H7 (cell line): ENCODE measurements around the gene CHMP6. TPM values are rescaled to one million over a fixed set of nuclear protein-coding genes. Genes with fewer than 3 reads are reported as not detected.

Experiments
- DNase-seq: peaks from one replicate; pipeline ENCODE4 v3.0.0; 2012
- H3K27me3 ChIP-seq: 2 replicates; pipeline ENCODE4 v1.6.0; 2011; ENCODE audit warnings: mild to moderate bottlenecking, low read length; ENCODE audit not compliant: control insufficient read depth, insufficient read depth
- H3K36me3 ChIP-seq: replicated peaks from 2 replicates; pipeline ENCODE4 v1.5.1; 2011; ENCODE audit warnings: low read length; ENCODE audit not compliant: control insufficient read depth, insufficient read depth
- H3K4me3 ChIP-seq: 2 replicates; pipeline ENCODE4 v1.5.1; 2011; ENCODE audit warnings: low read depth, mild to moderate bottlenecking, control low read depth, low read length, moderate library complexity; ENCODE audit not compliant: insufficient read depth
- total RNA-seq: library from RNA; depleted of rRNA; stranded (reverse); fragments of >200 nt; shearing (Covaris generic); gene quantifications from 2 replicates; pipeline ENCODE4 v1.2.3, GENCODE V29; 2014

CHMP6 gene
- total RNA-seq, 1 experiment from 2014 or later, result 15.0 TPM

DNA sequence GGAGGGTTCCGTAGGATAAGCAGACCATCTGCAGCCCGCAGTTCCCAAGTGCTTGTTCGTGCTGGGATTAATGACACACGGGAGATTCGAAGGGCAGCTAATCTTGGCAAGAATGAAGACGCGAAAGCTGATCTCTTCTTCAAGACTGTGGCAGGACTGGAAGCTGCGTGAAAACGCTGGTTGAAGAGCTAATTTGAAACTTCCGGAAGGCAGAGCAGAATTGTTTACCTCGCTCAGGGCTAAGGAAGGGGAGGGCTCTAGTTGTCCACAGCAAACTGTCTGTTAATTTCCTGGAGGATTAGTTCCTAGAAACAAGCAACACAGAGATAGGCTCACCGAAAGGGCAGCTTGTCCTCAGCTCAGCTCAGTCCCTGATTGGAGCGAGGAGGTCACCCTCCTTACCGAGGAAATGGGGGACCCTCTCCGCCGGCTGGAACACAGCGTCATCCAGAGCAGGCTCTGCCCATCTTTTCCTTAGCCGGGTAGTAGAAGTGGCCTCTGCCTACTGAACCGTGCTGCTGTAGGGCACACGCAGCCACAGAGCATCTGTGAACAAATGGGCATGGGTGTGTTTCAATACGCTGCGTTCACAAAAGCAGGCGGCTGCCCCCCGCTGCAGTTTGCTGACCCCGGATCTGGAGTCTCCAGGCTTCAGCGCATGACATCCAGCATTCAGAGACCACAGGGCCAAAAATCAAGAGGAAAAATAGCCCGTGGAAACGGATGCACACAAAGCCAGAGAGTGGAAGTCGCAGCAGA lies 26.6 kb downstream of the CHMP6 start:
- peak; percentile 42 for DNase-seq
- Histone ChIP-seq H3K4me3 (no peak overlapping the region), H3K27me3 (no peaks in the 10 kb centered on the region)

DNA sequence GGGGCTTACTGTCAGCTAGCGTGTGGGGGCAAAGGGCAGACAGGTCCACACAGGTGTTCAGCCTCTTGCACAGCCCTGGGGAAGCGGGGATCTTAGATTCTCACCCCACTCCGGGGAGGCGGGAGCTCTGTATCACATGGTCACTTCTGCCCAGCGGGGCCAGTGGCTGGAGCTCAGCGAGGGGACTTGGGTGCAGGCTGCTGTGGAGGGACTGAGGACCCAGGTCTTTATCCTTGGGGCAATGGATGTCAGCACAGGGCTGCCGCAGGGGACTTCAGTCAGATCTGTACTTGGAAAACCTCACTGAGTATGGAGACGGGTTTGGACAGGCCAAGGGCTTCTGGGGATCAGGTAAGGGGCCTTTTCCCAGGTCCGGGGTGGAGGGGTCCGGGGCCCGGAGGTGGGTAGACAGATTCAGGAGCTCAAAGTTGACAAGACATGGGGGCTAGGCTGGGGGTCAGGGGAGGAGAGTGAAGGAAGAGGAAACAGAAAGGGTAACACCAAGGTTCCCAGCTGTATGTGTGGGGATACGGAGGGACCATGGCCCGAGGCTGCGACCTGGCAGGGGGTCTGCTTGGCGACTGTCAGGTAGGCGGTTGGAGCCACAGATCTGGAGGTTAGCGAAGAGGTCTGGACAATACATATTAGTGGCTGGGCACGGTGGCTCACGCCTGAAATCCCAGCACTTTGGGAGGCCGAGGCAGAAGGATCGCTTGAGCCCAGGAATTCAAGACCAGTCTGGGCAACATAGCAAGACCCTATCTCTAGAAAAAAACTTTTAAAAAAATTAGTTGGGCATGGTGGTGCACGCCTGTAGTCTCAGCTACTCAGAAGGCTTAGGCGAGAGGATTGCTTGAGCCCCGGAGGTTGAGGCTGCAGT lies 28.2 kb downstream of the CHMP6 start:
- Histone ChIP-seq H3K36me3 (no peaks in the 10 kb centered on the region), H3K27me3 (no peaks in the 10 kb centered on the region), H3K4me3 (no peak overlapping the region)
- DNase-seq, result peak; percentile 45

More for the DNA sequence above, 26.6 kb downstream of the CHMP6 start:
- H3K36me3 ChIP-seq, result no peaks in the 10 kb centered on the region

GRCh38 chr17:81020443-81020766 lies 28.8 kb downstream of the CHMP6 start:
- Histone ChIP-seq H3K4me3 (no peak overlapping the region), H3K27me3 (no peaks in the 10 kb centered on the region), H3K36me3 (no peaks in the 10 kb centered on the region)
- no peak for DNase-seq

- Histone ChIP-seq H3K27me3 (no peaks in the 10 kb centered on the region), H3K4me3 (no peak overlapping the region), H3K36me3 (no peaks in the 10 kb centered on the region)
- peak; percentile 75 for DNase-seq
Observed at GRCh38 chr17:81020767-81021497, 29.3 kb downstream of the CHMP6 start.

GRCh38 chr17:81021531-81022343 lies 30.1 kb downstream of the CHMP6 start:
- peak; percentile 48 for DNase-seq
- no peaks in the 10 kb centered on the region for H3K36me3 ChIP-seq
- no peak overlapping the region for H3K4me3 ChIP-seq
- H3K27me3 ChIP-seq, result no peaks in the 10 kb centered on the region

- no peaks in the 10 kb centered on the region for H3K36me3 ChIP-seq
- H3K27me3 ChIP-seq, result no peaks in the 10 kb centered on the region
- peak; percentile 66 for DNase-seq
- H3K4me3 ChIP-seq, result no peak overlapping the region
Observed at GRCh38 chr17:81022344-81022676, 30.7 kb downstream of the CHMP6 start.

GRCh38 chr17:81025065-81025740 lies 33.6 kb downstream of the CHMP6 start:
- H3K36me3 ChIP-seq, result no peaks in the 10 kb centered on the region
- peak; percentile 32 for DNase-seq
- H3K27me3 ChIP-seq, result no peaks in the 10 kb centered on the region
- H3K4me3 ChIP-seq, result no peak overlapping the region

GRCh38 chr17:81025741-81026129 lies 34.1 kb downstream of the CHMP6 start:
- Histone ChIP-seq H3K4me3 (no peak overlapping the region), H3K36me3 (no peaks in the 10 kb centered on the region), H3K27me3 (no peaks in the 10 kb centered on the region)
- DNase-seq, result peak; percentile 54

DNA sequence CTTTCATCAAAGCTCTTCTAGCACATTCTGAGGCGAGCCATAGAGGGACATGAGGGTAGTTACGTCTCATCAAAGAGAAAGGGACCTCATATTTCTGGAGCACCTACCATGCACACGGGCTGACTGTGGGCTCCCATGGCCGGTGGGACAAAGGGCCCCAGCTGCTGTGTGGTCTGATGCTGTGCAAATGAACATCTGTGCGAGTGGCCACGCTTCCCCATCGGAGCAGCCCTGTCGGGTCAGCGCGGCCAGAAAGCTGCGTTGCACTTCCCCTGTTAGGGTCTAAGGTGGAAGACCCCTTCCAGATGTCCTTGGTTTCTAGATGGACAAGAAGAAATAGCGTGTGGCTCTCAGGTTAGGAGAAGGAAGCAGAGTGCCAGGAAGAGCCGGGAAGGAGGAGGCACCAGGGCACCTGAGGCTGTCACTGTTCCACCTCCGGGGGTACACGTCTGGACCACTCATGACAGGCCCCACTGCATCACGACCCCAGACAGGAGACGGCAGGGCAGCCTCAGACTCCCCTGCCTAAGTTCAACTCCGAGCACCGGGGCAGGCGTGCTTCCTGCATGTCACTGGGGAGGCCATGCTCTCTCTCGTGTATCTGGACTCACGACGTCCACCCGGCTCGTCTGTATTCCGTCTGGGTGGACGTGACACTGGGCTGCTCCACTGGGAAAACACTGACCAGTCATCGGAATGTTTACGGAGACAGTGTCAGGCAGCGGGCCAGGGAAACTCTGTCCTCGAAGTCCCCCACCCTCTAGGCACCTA lies 34.8 kb downstream of the CHMP6 start:
- Histone ChIP-seq H3K4me3 (no peak overlapping the region), H3K27me3 (no peaks in the 10 kb centered on the region), H3K36me3 (no peaks in the 10 kb centered on the region)
- DNase-seq, result peak; percentile 32

- Histone ChIP-seq H3K36me3 (no peaks in the 10 kb centered on the region), H3K4me3 (no peak overlapping the region), H3K27me3 (no peaks in the 10 kb centered on the region)
- DNase-seq, result peak; percentile 47
Observed at GRCh38 chr17:81027038-81027437, 35.4 kb downstream of the CHMP6 start.

DNA sequence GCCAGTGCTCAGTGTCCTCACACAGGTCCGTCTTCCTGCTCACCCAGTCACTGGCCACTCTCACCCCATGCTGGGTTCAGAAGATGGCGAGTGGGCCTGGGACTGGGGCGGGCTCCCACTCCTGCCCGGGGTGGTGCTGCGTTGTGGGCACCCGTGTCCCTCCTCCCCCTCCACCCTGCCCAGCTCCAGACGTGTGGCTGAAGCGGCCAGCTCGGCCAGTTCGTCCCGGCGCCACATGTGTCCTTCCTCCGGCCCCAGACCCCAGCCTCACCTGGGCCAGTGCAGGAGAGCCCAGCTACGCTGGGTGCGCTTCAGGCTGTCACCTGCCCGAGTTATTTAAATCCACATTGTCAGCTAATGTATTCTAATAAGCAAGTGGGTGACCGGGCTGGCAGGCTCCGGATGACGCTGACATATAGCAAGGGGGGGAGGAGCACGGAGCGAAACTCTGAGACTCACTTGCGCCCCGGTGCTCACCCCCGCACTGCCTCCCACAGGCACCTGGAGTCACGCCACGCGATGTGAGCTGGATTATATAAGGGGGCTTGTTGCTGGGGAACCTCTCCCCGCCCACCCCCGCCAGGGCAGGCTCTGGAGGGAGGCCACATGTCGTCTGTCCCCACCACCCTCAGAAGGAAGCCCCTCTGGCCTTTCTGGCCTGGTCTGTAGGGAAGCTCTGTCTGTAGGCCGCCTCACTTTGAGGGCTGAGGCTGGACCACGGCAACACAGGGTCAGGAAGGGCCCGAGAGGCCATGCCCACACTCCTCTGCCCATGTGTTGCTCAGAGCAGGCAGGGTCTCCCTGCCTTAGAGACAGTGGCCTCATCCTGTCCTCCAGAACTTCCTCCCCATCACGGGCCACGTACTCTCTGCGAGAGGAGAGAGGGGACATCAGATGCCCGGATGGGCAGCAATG lies 36.2 kb downstream of the CHMP6 start:
- no peaks in the 10 kb centered on the region; the same call in 1 of the 2 replicates for H3K27me3 ChIP-seq

GRCh38 chr17:81028506-81028858 lies 36.8 kb downstream of the CHMP6 start:
- peak; percentile 66 for DNase-seq
- H3K4me3 ChIP-seq, result no peak overlapping the region
- H3K36me3 ChIP-seq, result no peaks in the 10 kb centered on the region

More for the DNA sequence above, 36.2 kb downstream of the CHMP6 start:
- no peaks in the 10 kb centered on the region for H3K36me3 ChIP-seq
- peak; percentile 61 for DNase-seq
- no peak overlapping the region for H3K4me3 ChIP-seq

More at GRCh38 chr17:81028506-81028858, 36.8 kb downstream of the CHMP6 start:
- H3K27me3 ChIP-seq, result peaks cover under 1% of the 10 kb centered on the region; the same call in 1 of the 2 replicates
